Heart right ventricle (tissue), 16 donors: ENCODE results near the gene PAIP1. TPM values are rescaled to one million over a fixed set of nuclear protein-coding genes. Genes with fewer than 3 reads are reported as not detected.
A peak's percentile ranks its signal among the peaks of the same experiment; 100 is the strongest.

Experiments
- ATAC-seq, 8 donors: fragments of 200-7000 bp; cut with Tn5 transposase; one replicate each; pipeline ENCODE4 v1.9.1; 2020; ENCODE audit warnings: mild to moderate bottlenecking in 8 of 8, moderate library complexity in 8 of 8, moderate number of reproducible peaks in 1 of 8
- DNase-seq, 2 donors: peaks; one replicate each; pipeline ENCODE4 v3.0.0-alpha.2; 2020
- H3K27ac ChIP-seq, 10 donors: fragments of 200-600 bp; sonication (generic) in 2 of 10; one replicate each; pipeline versions ENCODE4 v1.5.0 to v1.8.0; 2020 to 2022; ENCODE audit warnings: mild to moderate bottlenecking in 3 of 10
- H3K27me3 ChIP-seq, 7 donors: fragments of 200-600 bp; one replicate each; pipeline ENCODE4 v1.8.0; 2021 to 2022; ENCODE audit warnings: mild to moderate bottlenecking in 2 of 7
- H3K36me3 ChIP-seq, 9 donors: fragments of 200-600 bp; sonication (generic) in 1 of 9; one replicate each; pipeline versions ENCODE4 v1.5.0 to v1.8.0; 2020 to 2022; ENCODE audit warnings: mild to moderate bottlenecking in 2 of 9
- H3K4me1 ChIP-seq, 9 donors: fragments of 200-600 bp; sonication (generic) in 1 of 9; one replicate each; pipeline versions ENCODE4 v1.5.0 to v1.8.0; 2020 to 2022; ENCODE audit warnings: mild to moderate bottlenecking in 4 of 9
- H3K4me3 ChIP-seq, 10 donors: fragments of 200-600 bp; sonication (generic) in 2 of 10; one replicate each; pipeline versions ENCODE4 v1.5.0 to v1.8.0; 2020 to 2022; ENCODE audit warnings: mild to moderate bottlenecking in 7 of 10, moderate library complexity in 2 of 10
- H3K9me3 ChIP-seq, 11 donors: fragments of 200-600 bp in 10 of 11; sonication (generic) in 2 of 11; one replicate each; pipeline versions ENCODE4 v1.5.0 to v1.8.0; 2013 to 2022; ENCODE audit warnings: mild to moderate bottlenecking in 2 of 11, control low read depth in 1 of 11, moderate library complexity in 1 of 11
- CTCF ChIP-seq, 9 donors: fragments of 200-600 bp; sonication (generic) in 2 of 9; IDR thresholded peaks; one replicate each; pipeline versions ENCODE4 v1.5.0 to v1.8.0; 2021 to 2022; ENCODE audit warnings: antibody characterized with exemption in 9 of 9, mild to moderate bottlenecking in 5 of 9, moderate library complexity in 1 of 9
- WGBS, 2 donors: extraction: QIAGEN DNeasy Blood & Tissue Kit; methylation state at CpG; one replicate each; pipeline ENCODE4 v1.1.7; 2013; ENCODE audit warnings: inconsistent platforms in 1 of 2; 5-methylcytosine and 5-hydroxymethylcytosine counted together
- intact Hi-C, 10 donors: fragments of 100-400 bp; cut with DNase I; formaldehyde crosslinking; loops; one replicate each; pipeline versions ENCODE4 v1.11.1 to v1.14.2; 2022
- long read RNA-seq, 3 donors: library from polyadenylated mRNA; unstranded; transcript quantifications; one replicate each; pipeline ENCODE4 v2.0.0, GENCODE V29; 2020 to 2021
- polyA plus RNA-seq, 2 donors: library from polyadenylated mRNA; stranded (reverse); fragments of 200-250 nt; gene quantifications; one replicate each; pipeline ENCODE4 v1.2.3, GENCODE V29; 2013
- total RNA-seq, 10 donors: library from RNA; stranded (reverse); fragmentation: NEBNext Ultra II Directional in 3 of 10; extraction: Animal tissue kit (Norgen Biotek cat#: 25700) in 3 of 10; gene quantifications; one replicate each; pipeline versions ENCODE4 v1.2.1 to v1.2.4, GENCODE V29; 2021 to 2023
- donor health status: Arrhythmogenic right ventricular cardiomyopathy.
- donor health status: ischemic (EF 13 %, LVEDD 7.1; RV severe dilation, severe dysfunction).
- donor health status: healthy with polysubstance abuse.
- donor health status: DM: no; HTN: yes; CAD: no.
- donor health status: DM: no; HTN: no; CAD: no.
- donor health status: ischemic (EF 25% LVEDD 6.9; RV normal size, moderate dysfunction).
- donor health status: ischemic (EF 25% LVEDD 5.7; RV mildly dilated, moderate dysfunction).
- donor health status: healthy.
- donor health status: DM: yes; HTN: yes; CAD: no.
- donor health status: Ischemic cardiomyopathy.
- donor health status: ischemic (EF 35%, LVEDD 5.7; RV mildly dilated, moderate dysfunction).
- donor health status: nonischemic (EF 11% LVEDD 7.7; RV severe dilation, severe dysfunction).
- donor health status: DM: yes; HTN: yes; CAD: no.
- donor health status: PGD.
- donor health status: ischemic (EF 29% LVEDD 5.4; RV normal size, mild dysfunction).
- donor health status: nonischemic (EF 23%, LVEDD 6.1; RV moderate dilation, normal function).

Gene PAIP1
- 100 to 1,000 TPM; 112 to 162 (median 138) TPM for total RNA-seq
- polyA plus RNA-seq: 10 to 100 TPM; 51.1 to 84.6 TPM
- long read RNA-seq, donor 1, transcript PAIP1-203 (11 exons, 1,734 nt): minor isoform, 57 of 256 reads
- long read RNA-seq, donor 1, transcript PAIP1-201 (11 exons, 2,782 nt): major isoform, 183 of 256 reads
- long read RNA-seq, donor 1, partial matches to known transcripts: 4 of 256 reads
- long read RNA-seq, donor 1, other reads (novel, unspliced or antisense): 12 of 256 reads
- long read RNA-seq, donor 2, transcript PAIP1-203 (11 exons, 1,734 nt): minor isoform, 71 of 262 reads
- long read RNA-seq, donor 2, transcript PAIP1-201 (11 exons, 2,782 nt): major isoform, 167 of 262 reads
- long read RNA-seq, donor 2, partial matches to known transcripts: 8 of 262 reads
- long read RNA-seq, donor 2, other reads (novel, unspliced or antisense): 15 of 262 reads
- long read RNA-seq, donor 3, transcript PAIP1-201 (11 exons, 2,782 nt): minor isoform, 28 of 288 reads
- long read RNA-seq, donor 3, transcript PAIP1-203 (11 exons, 1,734 nt): major isoform, 221 of 288 reads
- long read RNA-seq, donor 3, partial matches to known transcripts: 14 of 288 reads
- long read RNA-seq, donor 3, other reads (novel, unspliced or antisense): 24 of 288 reads

DNA sequence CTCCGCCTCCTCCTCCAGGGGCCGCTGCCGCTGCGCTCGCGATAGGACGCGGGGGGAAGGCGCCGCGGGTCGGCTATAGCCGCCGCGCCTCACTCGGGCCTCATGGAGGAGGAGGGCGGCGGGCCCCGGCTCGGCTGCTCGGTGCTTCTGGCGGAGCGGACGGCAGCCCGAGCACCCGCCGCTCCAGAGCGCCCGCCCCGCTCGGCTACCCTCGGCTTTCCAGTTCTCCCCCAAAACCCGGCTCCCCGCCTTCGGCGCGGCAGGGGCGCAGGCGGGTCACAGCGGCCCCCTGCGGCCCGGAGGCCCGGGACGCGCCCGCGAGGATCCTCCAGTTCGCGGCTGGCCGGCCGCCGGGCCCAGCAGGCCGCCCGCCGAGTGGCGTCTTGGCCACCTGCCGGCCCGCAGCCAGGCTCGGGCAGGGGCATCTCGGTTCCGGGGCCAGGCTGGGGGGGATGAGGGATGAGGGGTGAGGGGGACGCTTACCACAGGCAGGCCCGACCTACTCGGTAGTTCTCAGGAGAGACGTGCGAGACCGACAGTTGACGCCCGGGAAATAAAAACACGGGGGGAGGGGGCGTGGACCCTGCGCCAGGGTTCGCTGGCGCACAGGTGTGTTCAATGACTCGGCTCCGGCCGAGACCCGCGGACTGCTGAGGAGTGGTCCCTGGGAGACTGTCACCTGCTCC, at the start of gene PAIP1:
Gene PAIP1, minus strand, starts transcription at position 221 of the 686 bp plus-strand sequence. CDS start 231 bp downstream, outside the sequence.
- peak; percentile 81 to 94 (median 91) for ATAC-seq
- H3K4me1 ChIP-seq: peaks cover 0 to 48% (median 40%) of the 10 kb centered on the region in 9 donors

GRCh38 chr5:43606351-43606750, 49.5 kb upstream of the PAIP1 start:
- 67 to 75% methylated on average over 3 of the region's 3 CpGs for WGBS, 2 donors
- no peaks in the 10 kb centered on the region for H3K27me3 ChIP-seq
- peak overlapping the region in 3 of 10 donors; percentile 35 to 48 (median 45) for H3K27ac ChIP-seq
- TF ChIP-seq CTCF (IDR thresholded peaks at IDR 0.05): no peak
- no peaks in the 10 kb centered on the region for H3K9me3 ChIP-seq
- intact Hi-C loops: loop anchor here in 2 of 10 donors (10.0 kb wide), 1 partner anchor 52 kb away; the partner anchor contains the start of gene PAIP1 (in 2 of the 2)
- ATAC-seq: no peak
- peaks cover 0 to 67% (median 24%) of the 10 kb centered on the region in 9 donors for H3K4me1 ChIP-seq
- H3K4me3 ChIP-seq: no peak overlapping the region
- DNase-seq: no peak
- H3K36me3 ChIP-seq: peaks cover 0 to 44% (median 11%) of the 10 kb centered on the region in 9 donors

More for the DNA sequence above, at the start of gene PAIP1:
- Histone ChIP-seq H3K4me3 (peak within 1 kb of the TSS; percentile 70 to 94 (median 84)), H3K27ac (peak within 1 kb of the TSS; percentile 93 to 99 (median 98)), H3K36me3 (peaks cover 0 to 33% (median 0%) of the 10 kb centered on the region in 9 donors), H3K9me3 (no peaks in the 10 kb centered on the region), H3K27me3 (no peaks in the 10 kb centered on the region)
- intact Hi-C loops: loop anchor here in 8 of 10 donors (1.0 to 10.0 kb wide), 6 partner anchors 40 to 74 kb away; partner anchors contain the start of genes NNT (in 8 of the 8), C5orf34 (in 1 of the 8) and TMEM267 (in 1 of the 8)
- 0% methylated on average over 57 to 78 of the region's 79 CpGs for WGBS, 2 donors
- TF ChIP-seq CTCF (IDR thresholded peaks at IDR 0.05): peak; percentile 50 to 91 (median 70)
- peak; percentile 85 to 87 for DNase-seq

DNA sequence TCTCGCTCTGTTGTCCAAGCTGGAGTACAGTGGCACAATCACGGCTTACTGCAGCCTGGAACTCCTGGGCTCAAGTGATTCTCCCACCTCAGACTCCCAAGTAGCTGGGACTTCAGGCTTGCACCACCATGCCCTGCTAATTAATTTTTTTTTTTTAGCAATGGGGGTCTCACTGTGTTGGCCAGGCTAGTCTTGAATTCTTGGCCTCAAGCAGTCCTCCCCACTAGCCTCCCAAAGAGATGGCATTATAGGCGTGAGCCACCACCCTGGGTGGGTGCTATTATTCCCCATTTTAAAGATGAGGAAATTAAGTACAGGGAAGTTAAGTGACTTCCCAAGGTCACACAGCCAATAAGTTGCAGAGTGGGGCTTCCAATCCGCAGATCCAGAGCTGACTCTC, 47.8 kb upstream of the PAIP1 start:
- no peak for DNase-seq
- ATAC-seq: no peak
- no peak for TF ChIP-seq CTCF (IDR thresholded peaks at IDR 0.05)
- Histone ChIP-seq H3K27me3 (no peaks in the 10 kb centered on the region), H3K36me3 (peaks cover 0 to 30% (median 4%) of the 10 kb centered on the region in 9 donors), H3K27ac (peak overlapping the region; percentile 93 to 99 (median 96)), H3K4me3 (peak overlapping the region in 7 of 10 donors; percentile 67 to 93 (median 73)), H3K9me3 (no peaks in the 10 kb centered on the region), H3K4me1 (peaks cover 0 to 79% (median 37%) of the 10 kb centered on the region in 9 donors)
- intact Hi-C loops: loop anchor here in 3 of 10 donors (5.0 to 10.0 kb wide), 2 partner anchors 50 to 122 kb away; partner anchors contain the start of genes PAIP1 (in 2 of the 3) and TMEM267 (in 1 of the 3)
- 73 to 76% methylated on average over 4 of the region's 4 CpGs for WGBS, 2 donors
